IMR-90 (cell line): ENCODE measurements around the gene ABR. TPM values are rescaled to one million over a fixed set of nuclear protein-coding genes. Genes with fewer than 3 reads are reported as not detected.
A peak's percentile ranks its signal among the peaks of the same experiment; 100 is the strongest.

Source experiments
- ATAC-seq: fragments of 200-7000 bp; cut with Tn5 transposase; 2 replicates; pipeline ENCODE4 v1.9.1; 2020; ENCODE audit warnings: low read depth, mild to moderate bottlenecking, moderate library complexity
- BruUV-seq: library from RNA; stranded (reverse); fragments of 400-500 nt; replicated peaks from 2 replicates; lab custom pipeline; 2021; lab: Mats Ljungman, UMichigan
- CTCF ChIA-PET: fragments of 300-600 bp; formaldehyde crosslinking; extraction: SDS; loops from one replicate; lab custom pipeline; 2021; ENCODE audit warnings: antibody characterized with exemption; lab: Yijun Ruan, JAX
- POLR2A ChIA-PET: fragments of 300-600 bp; sonication (Branson Sonifier 250); formaldehyde crosslinking; loops from one replicate; lab custom pipeline; 2022; ENCODE audit warnings: antibody characterized with exemption; ENCODE audit not compliant: unreplicated experiment; lab: Charles Lee
- DNase-seq: peaks from one replicate; pipeline ENCODE4 v3.0.0; 2013
- H2AFZ ChIP-seq: replicated peaks from 2 replicates; pipeline ENCODE3; 2013; ENCODE audit warnings: low read length, mild to moderate bottlenecking; ENCODE audit not compliant: poor library complexity
- H2AK5ac ChIP-seq: 2 replicates; pipeline ENCODE4 v1.6.1; 2013; ENCODE audit warnings: low read depth, low read length, inconsistent platforms
- H2AK9ac ChIP-seq: replicated peaks from 2 replicates; pipeline ENCODE3; 2013; ENCODE audit warnings: mild to moderate bottlenecking, low read depth, low read length, moderate library complexity; ENCODE audit not compliant: poor library complexity
- H2BK120ac ChIP-seq: 2 replicates; pipeline ENCODE4 v1.6.1; 2013; ENCODE audit warnings: low read depth, low read length, inconsistent platforms
- H2BK15ac ChIP-seq: 3 replicates; pipeline ENCODE4 v1.6.1; 2013; ENCODE audit warnings: low read depth, low read length, inconsistent platforms
- H2BK20ac ChIP-seq: 2 replicates; pipeline ENCODE4 v1.6.1; 2013; ENCODE audit warnings: low read depth, mild to moderate bottlenecking, inconsistent platforms, low read length, moderate library complexity
- H2BK5ac ChIP-seq: 2 replicates; pipeline ENCODE4 v1.6.1; 2013; ENCODE audit warnings: mild to moderate bottlenecking, low read depth, low read length, inconsistent platforms; ENCODE audit not compliant: poor library complexity, severe bottlenecking
- H3K14ac ChIP-seq: replicated peaks from 2 replicates; pipeline ENCODE4 v1.6.1; 2013; ENCODE audit warnings: low read depth, low read length, inconsistent platforms
- H3K18ac ChIP-seq: 2 replicates; pipeline ENCODE4 v1.6.1; 2013; ENCODE audit warnings: low read depth, low read length, control low read depth
- H3K23ac ChIP-seq: 2 replicates; pipeline ENCODE4 v1.6.1; 2013; ENCODE audit warnings: low read depth, low read length, inconsistent platforms
- H3K27ac ChIP-seq: 2 replicates; pipeline ENCODE4 v1.5.1; 2013; ENCODE audit warnings: mild to moderate bottlenecking, control low read depth, low read length; ENCODE audit not compliant: insufficient read depth
- H3K27me3 ChIP-seq: 2 replicates; pipeline ENCODE4 v1.6.1; 2013; ENCODE audit warnings: low read length; ENCODE audit not compliant: control insufficient read depth, insufficient read depth
- H3K36me3 ChIP-seq: 2 replicates; pipeline ENCODE4 v1.6.1; 2013; ENCODE audit warnings: low read length, mixed read lengths; ENCODE audit not compliant: control insufficient read depth, insufficient read depth
- H3K4ac ChIP-seq: 2 replicates; pipeline ENCODE4 v1.6.1; 2013; ENCODE audit warnings: low read depth, low read length, inconsistent platforms
- H3K4me1 ChIP-seq: 2 replicates; pipeline ENCODE4 v1.6.1; 2013; ENCODE audit warnings: low read length, mixed read lengths; ENCODE audit not compliant: control insufficient read depth, insufficient read depth
- H3K4me2 ChIP-seq: 2 replicates; pipeline ENCODE4 v1.6.1; 2013; ENCODE audit warnings: low read depth, mild to moderate bottlenecking, control low read depth, low read length, moderate library complexity
- H3K4me3 ChIP-seq: 2 replicates; pipeline ENCODE4 v1.5.1; 2013; ENCODE audit warnings: low read depth, mild to moderate bottlenecking, control low read depth, low read length, moderate library complexity; ENCODE audit not compliant: insufficient read depth
- H3K56ac ChIP-seq: 2 replicates; pipeline ENCODE4 v1.6.1; 2013; ENCODE audit warnings: low read length, inconsistent platforms; ENCODE audit not compliant: insufficient read depth; ENCODE audit errors: extremely low read depth
- H3K79me1 ChIP-seq, 2 experiments: 2 replicates each; pipeline ENCODE4 v1.6.1; 2013; ENCODE audit warnings: low read length in 2 of 2, inconsistent platforms in 1 of 2, low read depth in 1 of 2
- H3K9ac ChIP-seq: 2 replicates; pipeline ENCODE4 v1.6.1; 2013; ENCODE audit warnings: low read depth, low read length, control low read depth
- H3K9me1 ChIP-seq: 2 replicates; pipeline ENCODE4 v1.6.1; 2013; ENCODE audit warnings: low read length, inconsistent platforms; ENCODE audit not compliant: insufficient read depth
- H3K9me3 ChIP-seq: 2 replicates; pipeline ENCODE4 v1.6.1; 2013; ENCODE audit warnings: low read length; ENCODE audit not compliant: control insufficient read depth, insufficient read depth
- H4K20me1 ChIP-seq: 2 replicates; pipeline ENCODE4 v1.6.1; 2013; ENCODE audit warnings: low read length, inconsistent platforms; ENCODE audit not compliant: insufficient read depth
- H4K5ac ChIP-seq: 2 replicates; pipeline ENCODE4 v1.6.1; 2013; ENCODE audit warnings: mild to moderate bottlenecking, low read depth, low read length, control low read depth
- H4K8ac ChIP-seq, 2 experiments: 2 replicates each; pipeline ENCODE4 v1.6.1; 2013; ENCODE audit warnings: low read depth in 2 of 2, low read length in 2 of 2, control low read depth in 1 of 2, inconsistent platforms in 1 of 2
- H4K91ac ChIP-seq: 2 replicates; pipeline ENCODE4 v1.6.1; 2013; ENCODE audit warnings: low read depth, low read length, inconsistent platforms; ENCODE audit not compliant: insufficient read depth
- whole genome bisulfite sequencing, 2 experiments: methylation state at CpG; one replicate each; pipeline versions ENCODE4 v1.1.5 to v1.1.7; 2013; ENCODE audit warnings: missing lambda C conversion rate in 2 of 2; ENCODE audit not compliant: insufficient read length in 1 of 2; ENCODE audit errors: extremely low coverage in 2 of 2; 5-methylcytosine and 5-hydroxymethylcytosine counted together
- dilution Hi-C: fragments of 300-500 bp; cut with HindIII; formaldehyde crosslinking; loops from one replicate; pipeline ENCODE4 v1.14.3; 2018; ENCODE audit warnings: low sequenced_read_pairs; ENCODE audit not compliant: unreplicated experiment
- in situ Hi-C: fragments of 300-500 bp; cut with MboI; formaldehyde crosslinking; loops from 3 replicates; pipeline ENCODE4 v1.14.3; 2019; ENCODE audit warnings: low sequenced_read_pairs, inconsistent platforms, mixed read lengths
- intact Hi-C: fragments of 100-400 bp; cut with micrococcal nuclease; formaldehyde crosslinking; loops from 2 replicates; pipeline ENCODE4 v1.10.0; 2022
- polyA plus RNA-seq, 3 experiments: library from polyadenylated mRNA; depleted of rRNA; stranded (reverse); fragments of >200 nt; gene quantifications; 2 replicates each; pipeline ENCODE4 v1.2.3, GENCODE V29; 2012; ENCODE audit warnings: low replicate concordance in 1 of 3
- total RNA-seq: library from RNA; depleted of rRNA; stranded (reverse); fragments of >200 nt; gene quantifications from 2 replicates; pipeline ENCODE4 v1.2.3, GENCODE V29; 2012
- TF ChIP-seq, protein P1 (sequence below): fragments of 150-350 bp; IDR thresholded peaks from 2 replicates; pipeline ENCODE4 v1.6.1; 2016; ENCODE audit warnings: low read depth, mild to moderate bottlenecking, low read length, moderate library complexity, borderline replicate concordance

Gene ABR
- total and polyA plus RNA-seq, 2 of the 4 experiments (the other 2 are of a cell fraction), result 28.3 to 79.7 TPM

DNA sequence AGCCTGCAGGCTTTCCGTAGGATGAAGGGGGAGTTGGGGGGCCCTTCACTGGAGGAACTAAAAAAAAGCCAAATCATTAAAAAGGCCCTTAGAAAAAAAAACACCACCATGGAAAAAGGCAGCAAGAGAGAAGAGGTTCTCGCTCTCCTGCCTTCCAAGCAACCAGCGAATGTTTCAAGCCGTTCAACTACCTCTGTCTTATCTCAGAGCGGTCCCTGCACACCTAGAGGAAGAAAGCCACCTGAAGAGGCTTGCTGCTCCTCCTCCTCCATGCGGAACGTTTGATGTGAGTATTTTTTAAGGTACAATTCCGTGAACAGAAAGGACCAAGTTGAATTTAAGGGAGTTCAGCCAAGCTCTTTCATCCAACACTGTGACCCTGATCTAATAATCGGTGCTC is 209.4 kb downstream of the ABR start:
- DNase-seq, result no peak
- BruUV-seq, result no TSS peak
- no CpG with 5 or more reads among the region's 9 CpGs for WGBS, 2 experiments
- Histone ChIP-seq H3K56ac (no peak overlapping the region), H2BK15ac (no peak overlapping the region), H3K9me1 (peaks cover 13% of the 10 kb centered on the region), H3K4me1 (peaks cover 17% of the 10 kb centered on the region), H2BK20ac (no peak overlapping the region), H2AFZ (no peak overlapping the region), H3K23ac (peak overlapping the region; percentile 72; the same call in 1 of the 2 replicates), H4K91ac (no peak overlapping the region), H3K27me3 (no peaks in the 10 kb centered on the region), H3K79me1 (peaks cover 46 to 84% of the 10 kb centered on the region in 2 experiments), H3K9ac (no peak overlapping the region), H3K4ac (peak overlapping the region; percentile 51; the same call in 1 of the 2 replicates), H3K4me3 (no peak overlapping the region), H3K14ac (no peak overlapping the region), H4K5ac (no peak overlapping the region; the same call in 1 of the 2 replicates), H3K27ac (no peak overlapping the region), H4K20me1 (peaks cover 90% of the 10 kb centered on the region), H2AK9ac (no peak overlapping the region), H3K36me3 (peaks cover 17% of the 10 kb centered on the region), H4K8ac (no peak overlapping the region), H2BK5ac (no peak overlapping the region), H3K4me2 (no peak overlapping the region), H3K9me3 (no peaks in the 10 kb centered on the region; the same call in 1 of the 2 replicates), H2AK5ac (no peak overlapping the region), H2BK120ac (no peak overlapping the region), H3K18ac (no peak overlapping the region)
- TF ChIP-seq, protein P1, sequence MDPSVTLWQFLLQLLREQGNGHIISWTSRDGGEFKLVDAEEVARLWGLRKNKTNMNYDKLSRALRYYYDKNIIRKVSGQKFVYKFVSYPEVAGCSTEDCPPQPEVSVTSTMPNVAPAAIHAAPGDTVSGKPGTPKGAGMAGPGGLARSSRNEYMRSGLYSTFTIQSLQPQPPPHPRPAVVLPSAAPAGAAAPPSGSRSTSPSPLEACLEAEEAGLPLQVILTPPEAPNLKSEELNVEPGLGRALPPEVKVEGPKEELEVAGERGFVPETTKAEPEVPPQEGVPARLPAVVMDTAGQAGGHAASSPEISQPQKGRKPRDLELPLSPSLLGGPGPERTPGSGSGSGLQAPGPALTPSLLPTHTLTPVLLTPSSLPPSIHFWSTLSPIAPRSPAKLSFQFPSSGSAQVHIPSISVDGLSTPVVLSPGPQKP, result no peak
- in situ Hi-C loops (no loop called here), dilution Hi-C loops (no loop called here), intact Hi-C loops (no loop called here)
- POLR2A ChIA-PET, result no interaction called here
- CTCF ChIA-PET, result no interaction called here
- no peak for ATAC-seq
